Effector CD8-positive, alpha-beta T cell (primary cell): ENCODE measurements around the gene RBM42.

Experiments
- DNase-seq: peaks from one replicate; lab custom pipeline; 2025; lab: John Stamatoyannopoulos, UW

The RBM42 gene

GRCh38 chr19:35621708-35622107 lies 7.1 kb upstream of the RBM42 start:
- DNase-seq: no peak

- DNase-seq: no peak
Observed at GRCh38 chr19:35622750-35623149, 6.1 kb upstream of the RBM42 start.

GRCh38 chr19:35623327-35624010 lies 5.4 kb upstream of the RBM42 start:
- DNase-seq: no peak

GRCh38 chr19:35628264-35628564 lies 622 bp upstream of the RBM42 start:
- DNase-seq: no peak

GRCh38 chr19:35629332-35629633 lies 447 bp downstream of the RBM42 start:
- DNase-seq: no peak

GRCh38 chr19:35633727-35634440 lies 5.0 kb downstream of the RBM42 start:
- DNase-seq: no peak

- DNase-seq: no peak
Observed at GRCh38 chr19:35636651-35637050, 7.8 kb downstream of the RBM42 start.

- no peak for DNase-seq
Observed at GRCh38 chr19:35637165-35637564, 8.3 kb downstream of the RBM42 start.

GRCh38 chr19:35639321-35639639 lies 10.4 kb downstream of the RBM42 start:
- no peak for DNase-seq

- DNase-seq: no peak
Observed at GRCh38 chr19:35639863-35640262, 11.0 kb downstream of the RBM42 start.

- DNase-seq: peak; percentile 52
Observed at GRCh38 chr19:35641515-35642151, 12.8 kb downstream of the RBM42 start, which contains the start of gene ETV2. Gene ETV2 (plus strand): TSS chr19:35641745. CDS start chr19:35642461, 716 bp downstream.

- no peak for DNase-seq
Observed at GRCh38 chr19:35642312-35642711, 13.5 kb downstream of the RBM42 start.

GRCh38 chr19:35642798-35643254 lies 14.0 kb downstream of the RBM42 start:
- no peak for DNase-seq

- DNase-seq: peak; percentile 63
Observed at GRCh38 chr19:35643255-35644205, 14.7 kb downstream of the RBM42 start.

- DNase-seq: peak; percentile 87
Observed at GRCh38 chr19:35644206-35644986, 15.6 kb downstream of the RBM42 start.

GRCh38 chr19:35644987-35645679 lies 16.3 kb downstream of the RBM42 start:
- DNase-seq: peak; percentile 65

- DNase-seq: no peak
Observed at GRCh38 chr19:35645680-35646511, 17.1 kb downstream of the RBM42 start.

- peak; percentile 90 for DNase-seq
Observed at GRCh38 chr19:35648017-35648961, 19.5 kb downstream of the RBM42 start, which contains the start of gene COX6B1. Gene COX6B1 (plus strand): TSS chr19:35648323. CDS start chr19:35651244, 2,921 bp downstream.

- DNase-seq: no peak
Observed at GRCh38 chr19:35650581-35650980, 21.7 kb downstream of the RBM42 start.
